ENCODE measurements around the gene ZBP1.

The ZBP1 gene

GRCh38 chr20:57618764-57619050, 1.5 kb downstream of the ZBP1 start:
- no peak for DNase-seq (ENCODE audit: low read depth in 1 of 2, low spot score in 1 of 2)

- DNase-seq (ENCODE audit: low read depth in 1 of 2, low spot score in 1 of 2): no peak
These were observed 2.0 kb downstream of the ZBP1 start for GRCh38 chr20:57618091-57618763.

GRCh38 chr20:57617079-57617795, 3.0 kb downstream of the ZBP1 start:
- DNase-seq (ENCODE audit: low read depth in 1 of 2, low spot score in 1 of 2): no peak

- DNase-seq (ENCODE audit: low read depth in 1 of 2, low spot score in 1 of 2): no peak
These were observed 3.9 kb downstream of the ZBP1 start for GRCh38 chr20:57616143-57616951.

- DNase-seq (ENCODE audit: low read depth in 1 of 2, low spot score in 1 of 2): no peak
These were observed 4.8 kb downstream of the ZBP1 start for GRCh38 chr20:57615445-57615811.

- no peak for DNase-seq (ENCODE audit: low read depth in 1 of 2, low spot score in 1 of 2)
These were observed 5.5 kb downstream of the ZBP1 start for GRCh38 chr20:57614490-57615444.

GRCh38 chr20:57613481-57613921, 6.7 kb downstream of the ZBP1 start:
- no peak for DNase-seq (ENCODE audit: low read depth in 1 of 2, low spot score in 1 of 2)

GRCh38 chr20:57612916-57613315, 7.3 kb downstream of the ZBP1 start:
- no peak for DNase-seq (ENCODE audit: low read depth in 1 of 2, low spot score in 1 of 2)

- DNase-seq (ENCODE audit: low read depth in 1 of 2, low spot score in 1 of 2): no peak
These were observed 7.8 kb downstream of the ZBP1 start for GRCh38 chr20:57612436-57612835.

- DNase-seq (ENCODE audit: low read depth in 1 of 2, low spot score in 1 of 2): no peak
These were observed 8.5 kb downstream of the ZBP1 start for GRCh38 chr20:57611586-57612311.

GRCh38 chr20:57610261-57610952, 9.8 kb downstream of the ZBP1 start:
- no peak for DNase-seq (ENCODE audit: low read depth in 1 of 2, low spot score in 1 of 2)

GRCh38 chr20:57609842-57610167, 10.4 kb downstream of the ZBP1 start:
- DNase-seq (ENCODE audit: low read depth in 1 of 2, low spot score in 1 of 2): no peak

GRCh38 chr20:57609086-57609841, 11.0 kb downstream of the ZBP1 start:
- no peak for DNase-seq (ENCODE audit: low read depth in 1 of 2, low spot score in 1 of 2)

- no peak for DNase-seq (ENCODE audit: low read depth in 1 of 2, low spot score in 1 of 2)
These were observed 11.7 kb downstream of the ZBP1 start for GRCh38 chr20:57608516-57608915.

- DNase-seq (ENCODE audit: low read depth in 1 of 2, low spot score in 1 of 2): no peak
These were observed 14.3 kb downstream of the ZBP1 start for GRCh38 chr20:57605878-57606277.

- DNase-seq (ENCODE audit: low read depth in 1 of 2, low spot score in 1 of 2): no peak
These were observed 15.2 kb downstream of the ZBP1 start for GRCh38 chr20:57605045-57605444.

GRCh38 chr20:57603120-57603519, 17.1 kb downstream of the ZBP1 start:
- no peak for DNase-seq (ENCODE audit: low read depth in 1 of 2, low spot score in 1 of 2)

- no peak for DNase-seq (ENCODE audit: low read depth in 1 of 2, low spot score in 1 of 2)
These were observed 18.5 kb downstream of the ZBP1 start for GRCh38 chr20:57601737-57602136.

- no peak for DNase-seq (ENCODE audit: low read depth in 1 of 2, low spot score in 1 of 2)
These were observed 19.0 kb downstream of the ZBP1 start for GRCh38 chr20:57601211-57601570.

All from activated CD4-positive, alpha-beta T cell treated with anti-CD3 and anti-CD28 coated beads, Interleukin-2, amount 50 U/mL, for 24 hours (primary cell).